ENCODE results near the gene LRRC2. TPM values are rescaled to one million over a fixed set of nuclear protein-coding genes. Genes with fewer than 3 reads are reported as not detected.
A peak's percentile ranks its signal among the peaks of the same experiment; 100 is the strongest.

LRRC2 gene
- total and polyA plus RNA-seq, 2 of the 13 experiments (the other 11 are each of a cell fraction or from before 2014, with no cell fraction given): 0.27 to 0.58 TPM

DNA sequence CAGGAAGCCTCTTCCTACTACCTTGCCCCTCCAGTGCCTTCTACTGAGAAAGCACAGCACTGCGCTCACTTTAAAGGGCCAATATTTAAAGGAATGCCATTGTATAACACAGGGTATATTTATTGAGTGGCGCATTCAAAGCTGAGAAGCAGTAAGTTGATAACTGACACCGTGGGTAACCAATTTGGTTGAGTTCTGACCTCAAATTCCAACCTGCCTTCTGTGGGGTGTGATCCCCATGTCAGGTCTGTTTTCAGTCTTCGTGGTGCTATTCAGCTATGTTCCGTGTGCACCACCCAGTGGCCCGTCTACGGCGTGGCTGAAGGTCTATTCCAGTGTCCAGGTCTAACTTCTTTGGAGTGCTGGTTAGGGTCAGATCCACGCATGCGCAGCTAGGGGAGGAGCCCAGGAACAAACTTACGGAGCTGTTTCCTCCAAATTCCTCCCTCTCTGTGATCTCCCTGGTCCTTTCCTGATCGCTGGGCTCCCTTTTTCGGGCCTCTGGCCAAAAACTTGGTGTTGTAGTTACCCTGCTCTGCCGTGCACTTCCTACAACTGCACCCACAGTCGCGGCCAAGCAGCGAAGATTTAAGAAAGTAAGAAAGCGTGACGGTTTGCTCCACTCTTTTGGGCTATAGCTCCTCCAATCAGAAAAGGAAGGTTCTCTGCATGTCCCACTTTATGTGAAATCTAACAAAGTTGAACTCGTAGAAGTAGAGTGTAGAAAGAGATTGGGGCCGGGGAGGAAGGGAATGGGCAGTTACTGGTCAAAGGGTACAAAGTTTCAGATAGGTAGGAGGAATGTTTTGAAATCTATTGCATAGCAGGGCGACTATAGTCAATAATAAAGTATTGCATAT is 7.7 kb downstream of the LRRC2 start (continued):
- TF ChIP-seq, protein P1, sequence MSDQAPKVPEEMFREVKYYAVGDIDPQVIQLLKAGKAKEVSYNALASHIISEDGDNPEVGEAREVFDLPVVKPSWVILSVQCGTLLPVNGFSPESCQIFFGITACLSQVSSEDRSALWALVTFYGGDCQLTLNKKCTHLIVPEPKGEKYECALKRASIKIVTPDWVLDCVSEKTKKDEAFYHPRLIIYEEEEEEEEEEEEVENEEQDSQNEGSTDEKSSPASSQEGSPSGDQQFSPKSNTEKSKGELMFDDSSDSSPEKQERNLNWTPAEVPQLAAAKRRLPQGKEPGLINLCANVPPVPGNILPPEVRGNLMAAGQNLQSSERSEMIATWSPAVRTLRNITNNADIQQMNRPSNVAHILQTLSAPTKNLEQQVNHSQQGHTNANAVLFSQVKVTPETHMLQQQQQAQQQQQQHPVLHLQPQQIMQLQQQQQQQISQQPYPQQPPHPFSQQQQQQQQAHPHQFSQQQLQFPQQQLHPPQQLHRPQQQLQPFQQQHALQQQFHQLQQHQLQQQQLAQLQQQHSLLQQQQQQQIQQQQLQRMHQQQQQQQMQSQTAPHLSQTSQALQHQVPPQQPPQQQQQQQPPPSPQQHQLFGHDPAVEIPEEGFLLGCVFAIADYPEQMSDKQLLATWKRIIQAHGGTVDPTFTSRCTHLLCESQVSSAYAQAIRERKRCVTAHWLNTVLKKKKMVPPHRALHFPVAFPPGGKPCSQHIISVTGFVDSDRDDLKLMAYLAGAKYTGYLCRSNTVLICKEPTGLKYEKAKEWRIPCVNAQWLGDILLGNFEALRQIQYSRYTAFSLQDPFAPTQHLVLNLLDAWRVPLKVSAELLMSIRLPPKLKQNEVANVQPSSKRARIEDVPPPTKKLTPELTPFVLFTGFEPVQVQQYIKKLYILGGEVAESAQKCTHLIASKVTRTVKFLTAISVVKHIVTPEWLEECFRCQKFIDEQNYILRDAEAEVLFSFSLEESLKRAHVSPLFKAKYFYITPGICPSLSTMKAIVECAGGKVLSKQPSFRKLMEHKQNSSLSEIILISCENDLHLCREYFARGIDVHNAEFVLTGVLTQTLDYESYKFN (CRISPR knock-in tag; conservative IDR thresholded peaks at IDR 0.05): 0 out of 2 replicates have a peak, but pooled peaks have one; percentile 34
- no peak for TF ChIP-seq NCOA1 (CRISPR knock-in tag; IDR thresholded peaks at IDR 0.05)
- TF ChIP-seq PHF5A (CRISPR knock-in tag; IDR thresholded peaks at IDR 0.05; ENCODE audit: low read depth, unreplicated experiment): peak; percentile 14
- TF ChIP-seq ZMYM3 (CRISPR knock-in tag; IDR thresholded peaks at IDR 0.05): no peak
- TF ChIP-seq, protein P2, sequence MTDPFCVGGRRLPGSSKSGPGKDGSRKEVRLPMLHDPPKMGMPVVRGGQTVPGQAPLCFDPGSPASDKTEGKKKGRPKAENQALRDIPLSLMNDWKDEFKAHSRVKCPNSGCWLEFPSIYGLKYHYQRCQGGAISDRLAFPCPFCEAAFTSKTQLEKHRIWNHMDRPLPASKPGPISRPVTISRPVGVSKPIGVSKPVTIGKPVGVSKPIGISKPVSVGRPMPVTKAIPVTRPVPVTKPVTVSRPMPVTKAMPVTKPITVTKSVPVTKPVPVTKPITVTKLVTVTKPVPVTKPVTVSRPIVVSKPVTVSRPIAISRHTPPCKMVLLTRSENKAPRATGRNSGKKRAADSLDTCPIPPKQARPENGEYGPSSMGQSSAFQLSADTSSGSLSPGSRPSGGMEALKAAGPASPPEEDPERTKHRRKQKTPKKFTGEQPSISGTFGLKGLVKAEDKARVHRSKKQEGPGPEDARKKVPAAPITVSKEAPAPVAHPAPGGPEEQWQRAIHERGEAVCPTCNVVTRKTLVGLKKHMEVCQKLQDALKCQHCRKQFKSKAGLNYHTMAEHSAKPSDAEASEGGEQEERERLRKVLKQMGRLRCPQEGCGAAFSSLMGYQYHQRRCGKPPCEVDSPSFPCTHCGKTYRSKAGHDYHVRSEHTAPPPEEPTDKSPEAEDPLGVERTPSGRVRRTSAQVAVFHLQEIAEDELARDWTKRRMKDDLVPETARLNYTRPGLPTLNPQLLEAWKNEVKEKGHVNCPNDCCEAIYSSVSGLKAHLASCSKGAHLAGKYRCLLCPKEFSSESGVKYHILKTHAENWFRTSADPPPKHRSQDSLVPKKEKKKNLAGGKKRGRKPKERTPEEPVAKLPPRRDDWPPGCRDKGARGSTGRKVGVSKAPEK (CRISPR knock-in tag; IDR thresholded peaks at IDR 0.05; ENCODE audit: borderline replicate concordance): no peak
- TF ChIP-seq, protein P3, sequence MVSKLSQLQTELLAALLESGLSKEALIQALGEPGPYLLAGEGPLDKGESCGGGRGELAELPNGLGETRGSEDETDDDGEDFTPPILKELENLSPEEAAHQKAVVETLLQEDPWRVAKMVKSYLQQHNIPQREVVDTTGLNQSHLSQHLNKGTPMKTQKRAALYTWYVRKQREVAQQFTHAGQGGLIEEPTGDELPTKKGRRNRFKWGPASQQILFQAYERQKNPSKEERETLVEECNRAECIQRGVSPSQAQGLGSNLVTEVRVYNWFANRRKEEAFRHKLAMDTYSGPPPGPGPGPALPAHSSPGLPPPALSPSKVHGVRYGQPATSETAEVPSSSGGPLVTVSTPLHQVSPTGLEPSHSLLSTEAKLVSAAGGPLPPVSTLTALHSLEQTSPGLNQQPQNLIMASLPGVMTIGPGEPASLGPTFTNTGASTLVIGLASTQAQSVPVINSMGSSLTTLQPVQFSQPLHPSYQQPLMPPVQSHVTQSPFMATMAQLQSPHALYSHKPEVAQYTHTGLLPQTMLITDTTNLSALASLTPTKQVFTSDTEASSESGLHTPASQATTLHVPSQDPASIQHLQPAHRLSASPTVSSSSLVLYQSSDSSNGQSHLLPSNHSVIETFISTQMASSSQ (IDR thresholded peaks at IDR 0.05; ENCODE audit: low read depth): no peak
- TF ChIP-seq, protein P3 (CRISPR knock-in tag; IDR thresholded peaks at IDR 0.05; ENCODE audit: borderline replicate concordance): no peak
- TF ChIP-seq SP2 (CRISPR knock-in tag; IDR thresholded peaks at IDR 0.05): no peak
- TF ChIP-seq, protein P4, sequence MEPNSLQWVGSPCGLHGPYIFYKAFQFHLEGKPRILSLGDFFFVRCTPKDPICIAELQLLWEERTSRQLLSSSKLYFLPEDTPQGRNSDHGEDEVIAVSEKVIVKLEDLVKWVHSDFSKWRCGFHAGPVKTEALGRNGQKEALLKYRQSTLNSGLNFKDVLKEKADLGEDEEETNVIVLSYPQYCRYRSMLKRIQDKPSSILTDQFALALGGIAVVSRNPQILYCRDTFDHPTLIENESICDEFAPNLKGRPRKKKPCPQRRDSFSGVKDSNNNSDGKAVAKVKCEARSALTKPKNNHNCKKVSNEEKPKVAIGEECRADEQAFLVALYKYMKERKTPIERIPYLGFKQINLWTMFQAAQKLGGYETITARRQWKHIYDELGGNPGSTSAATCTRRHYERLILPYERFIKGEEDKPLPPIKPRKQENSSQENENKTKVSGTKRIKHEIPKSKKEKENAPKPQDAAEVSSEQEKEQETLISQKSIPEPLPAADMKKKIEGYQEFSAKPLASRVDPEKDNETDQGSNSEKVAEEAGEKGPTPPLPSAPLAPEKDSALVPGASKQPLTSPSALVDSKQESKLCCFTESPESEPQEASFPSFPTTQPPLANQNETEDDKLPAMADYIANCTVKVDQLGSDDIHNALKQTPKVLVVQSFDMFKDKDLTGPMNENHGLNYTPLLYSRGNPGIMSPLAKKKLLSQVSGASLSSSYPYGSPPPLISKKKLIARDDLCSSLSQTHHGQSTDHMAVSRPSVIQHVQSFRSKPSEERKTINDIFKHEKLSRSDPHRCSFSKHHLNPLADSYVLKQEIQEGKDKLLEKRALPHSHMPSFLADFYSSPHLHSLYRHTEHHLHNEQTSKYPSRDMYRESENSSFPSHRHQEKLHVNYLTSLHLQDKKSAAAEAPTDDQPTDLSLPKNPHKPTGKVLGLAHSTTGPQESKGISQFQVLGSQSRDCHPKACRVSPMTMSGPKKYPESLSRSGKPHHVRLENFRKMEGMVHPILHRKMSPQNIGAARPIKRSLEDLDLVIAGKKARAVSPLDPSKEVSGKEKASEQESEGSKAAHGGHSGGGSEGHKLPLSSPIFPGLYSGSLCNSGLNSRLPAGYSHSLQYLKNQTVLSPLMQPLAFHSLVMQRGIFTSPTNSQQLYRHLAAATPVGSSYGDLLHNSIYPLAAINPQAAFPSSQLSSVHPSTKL (CRISPR knock-in tag; IDR thresholded peaks at IDR 0.05): peak; percentile 31; the same call in 1 of the 2 replicates

Data from HepG2 (cell line).